NCI-H2081 treated with DMSO at 0.1 percent for 48 hours (cell line): ENCODE data around the gene GNG14.
"Not testable (repeated sequence)": the region's sequence is repeated elsewhere in the genome, so short reads cannot be mapped to it uniquely, and the experiment has no call there.

ENCODE experiments used
- DNase-seq: peaks from one replicate; lab custom pipeline; 2025; lab: John Stamatoyannopoulos, UW

The GNG14 gene

GRCh38 chr19:12723641-12724426, 36.0 kb downstream of the GNG14 start, which contains the start of gene TNPO2:
Gene TNPO2 (minus strand): TSS chr19:12723932. CDS start chr19:12720977, 2,955 bp downstream.
- DNase-seq: peak; percentile 22

- DNase-seq: not testable (repeated sequence)
These were observed 37.8 kb downstream of the GNG14 start for GRCh38 chr19:12725612-12726011.

GRCh38 chr19:12726988-12727316, 39.2 kb downstream of the GNG14 start:
- DNase-seq: no peak

- no peak for DNase-seq
These were observed 40.1 kb downstream of the GNG14 start for GRCh38 chr19:12727745-12728433.

GRCh38 chr19:12730064-12730463, 42.3 kb downstream of the GNG14 start:
- DNase-seq: no peak

- no peak for DNase-seq
These were observed 43.5 kb downstream of the GNG14 start for GRCh38 chr19:12731337-12731736.

- DNase-seq: no peak
These were observed 45.8 kb downstream of the GNG14 start for GRCh38 chr19:12733369-12734214.

GRCh38 chr19:12736995-12737834, 49.4 kb downstream of the GNG14 start, which contains the start of gene GET3:
Gene GET3 (plus strand): TSS chr19:12737497. CDS start chr19:12737506, 9 bp downstream.
- peak; percentile 99 for DNase-seq

GRCh38 chr19:12737835-12738351, 50.1 kb downstream of the GNG14 start:
- DNase-seq: no peak
